ENCODE measurements around the gene DYNAP.

Gene DYNAP

GRCh38 chr18:54647176-54647575 lies 56.1 kb downstream of the DYNAP start:
- Histone ChIP-seq H3K9me3 (ENCODE audit: control insufficient read depth, insufficient read depth, low read length) (no peaks in the 10 kb centered on the region), H3K4me3 (ENCODE audit: low read depth, low read length) (no peak overlapping the region), H3K36me3 (ENCODE audit: control insufficient read depth, insufficient read depth, low read length) (no peaks in the 10 kb centered on the region), H3K4me1 (ENCODE audit: control insufficient read depth, insufficient read depth, low read length) (no peaks in the 10 kb centered on the region), H3K9ac (ENCODE audit: low read depth, low read length) (no peak overlapping the region), H3K27me3 (ENCODE audit: control insufficient read depth, insufficient read depth, low read length) (no peaks in the 10 kb centered on the region)

All from iPS-15b (cell line).